ENCODE data around the gene DDR2.
"Not testable (repeated sequence)": the region's sequence is repeated elsewhere in the genome, so short reads cannot be mapped to it uniquely, and the experiment has no call there.

Gene DDR2

DNA sequence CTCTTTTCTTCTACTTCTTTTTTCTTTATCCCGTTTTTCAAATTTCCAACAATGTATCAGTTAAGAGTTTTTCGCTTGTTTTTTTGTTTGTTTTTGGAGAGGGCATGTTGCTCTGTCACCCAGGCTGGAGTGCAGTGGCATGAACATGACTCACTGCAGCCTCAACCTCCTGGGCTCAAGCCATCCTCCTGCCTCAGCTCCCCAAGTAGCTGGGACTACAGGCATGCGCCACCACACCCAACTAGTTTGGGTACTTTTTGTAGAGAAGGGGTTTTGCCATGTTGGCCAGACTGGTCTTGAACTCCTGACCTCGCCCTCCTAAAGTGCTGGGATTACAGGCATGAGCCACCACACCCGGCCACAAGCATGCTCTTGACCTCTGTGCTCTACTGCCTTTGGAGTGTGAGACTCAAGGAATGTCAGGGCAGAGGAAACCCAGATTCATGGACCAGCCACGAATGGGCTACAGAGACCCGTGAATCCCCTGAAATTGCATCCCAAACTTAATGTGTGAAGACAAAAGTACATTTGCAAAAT is 93.1 kb downstream of the DDR2 start:
- no peak for DNase-seq (ENCODE audit: low spot score)

DNA sequence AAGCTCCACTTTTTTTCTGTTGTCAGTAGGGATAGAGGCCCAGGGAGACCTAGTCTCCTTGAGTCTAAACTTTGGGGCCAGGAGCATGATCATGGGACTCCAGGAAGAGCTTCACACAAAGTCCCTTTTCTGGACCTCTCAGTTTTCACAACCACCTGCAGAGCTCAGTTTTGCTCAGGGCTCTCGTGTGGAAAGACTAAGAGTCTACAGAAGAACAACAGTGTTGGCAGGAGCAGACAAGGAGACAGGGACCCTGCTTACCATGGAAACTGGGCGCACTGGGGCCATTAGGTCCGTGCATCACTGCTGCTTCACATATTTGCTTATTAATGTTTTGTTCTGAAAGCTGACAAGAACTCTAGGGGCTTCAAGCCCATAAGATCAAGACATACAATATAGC is 94.3 kb downstream of the DDR2 start:
- no peak for DNase-seq (ENCODE audit: low spot score)

DNA sequence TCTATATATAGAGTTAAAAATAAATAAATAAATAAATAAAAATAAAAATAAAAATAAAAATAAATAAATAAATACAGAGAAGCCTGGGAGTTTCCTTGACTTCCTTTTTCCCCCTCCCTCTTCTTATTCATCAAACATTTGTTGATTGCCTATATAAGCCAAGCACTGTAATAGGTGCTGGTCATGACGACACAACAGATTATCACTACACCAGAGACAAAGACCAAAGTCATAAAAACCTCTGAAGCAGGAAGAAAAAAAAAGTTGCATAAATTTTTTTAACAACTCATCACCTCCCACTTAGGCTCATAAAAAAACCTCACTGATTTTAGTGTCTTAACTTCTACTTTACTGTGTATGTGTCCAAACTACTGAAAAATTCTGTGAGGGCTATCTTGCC is 95.2 kb downstream of the DDR2 start:
- DNase-seq (ENCODE audit: low spot score), result not testable (repeated sequence)

DNA sequence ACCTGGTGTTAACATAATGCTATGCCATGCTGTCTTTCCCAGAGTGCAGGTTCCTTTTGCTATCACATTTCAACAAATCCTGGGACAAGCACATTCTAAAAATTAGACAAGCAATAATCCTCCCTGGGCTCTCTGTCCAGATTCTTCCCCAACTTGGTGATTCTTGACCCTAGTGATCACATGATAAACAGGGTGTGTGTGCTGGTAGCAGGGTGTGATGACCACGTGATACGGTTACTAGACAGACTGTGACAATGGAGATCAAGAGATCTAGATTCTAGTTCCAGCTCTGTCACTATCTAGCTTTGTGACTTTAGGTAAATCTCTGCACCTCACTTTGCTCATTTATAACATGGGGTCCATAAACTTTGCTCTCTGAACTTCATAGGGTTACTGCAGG is 96.3 kb downstream of the DDR2 start:
- DNase-seq (ENCODE audit: low spot score), result no peak

DNA sequence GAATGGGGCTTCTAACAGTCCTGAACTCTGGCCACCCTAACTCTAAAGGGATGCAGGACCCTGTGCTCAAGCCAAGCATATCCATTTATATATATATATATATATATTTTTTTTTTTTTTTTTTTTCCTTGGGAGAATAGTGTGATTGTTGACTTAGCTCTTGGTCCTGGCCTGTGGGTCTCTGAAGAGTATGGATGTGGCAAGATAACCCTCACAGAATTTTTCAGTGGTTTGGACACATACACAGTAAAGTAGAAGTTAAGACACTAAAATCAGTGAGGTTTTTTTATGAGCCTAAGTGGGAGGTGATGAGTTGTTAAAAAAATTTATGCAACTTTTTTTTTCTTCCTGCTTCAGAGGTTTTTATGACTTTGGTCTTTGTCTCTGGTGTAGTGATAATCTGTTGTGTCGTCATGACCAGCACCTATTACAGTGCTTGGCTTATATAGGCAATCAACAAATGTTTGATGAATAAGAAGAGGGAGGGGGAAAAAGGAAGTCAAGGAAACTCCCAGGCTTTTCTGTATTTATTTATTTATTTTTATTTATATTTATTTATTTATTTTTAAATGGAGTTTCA is 97.0 kb downstream of the DDR2 start:
- not testable (repeated sequence) for DNase-seq (ENCODE audit: low spot score)

DNA sequence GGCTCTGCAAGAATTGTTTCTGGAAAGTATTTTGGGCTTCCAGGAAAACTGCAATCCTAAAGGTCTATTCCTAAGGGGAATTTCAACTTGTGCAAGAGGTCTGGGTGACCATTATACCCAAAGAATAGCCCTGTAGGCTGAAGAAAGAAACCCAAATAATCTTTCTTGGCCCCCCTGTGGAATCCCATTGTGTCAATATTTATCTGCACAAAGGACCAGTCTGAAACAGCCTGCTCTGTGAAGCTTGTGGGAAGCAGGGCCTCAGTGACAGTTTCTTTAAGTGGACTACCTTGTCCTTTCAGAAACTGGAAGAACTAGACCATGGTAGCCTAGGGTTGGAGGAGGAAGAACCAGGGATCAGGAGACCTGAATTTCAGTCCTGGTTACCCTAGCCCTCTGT is 99.8 kb downstream of the DDR2 start:
- no peak for DNase-seq (ENCODE audit: low spot score)

DNA sequence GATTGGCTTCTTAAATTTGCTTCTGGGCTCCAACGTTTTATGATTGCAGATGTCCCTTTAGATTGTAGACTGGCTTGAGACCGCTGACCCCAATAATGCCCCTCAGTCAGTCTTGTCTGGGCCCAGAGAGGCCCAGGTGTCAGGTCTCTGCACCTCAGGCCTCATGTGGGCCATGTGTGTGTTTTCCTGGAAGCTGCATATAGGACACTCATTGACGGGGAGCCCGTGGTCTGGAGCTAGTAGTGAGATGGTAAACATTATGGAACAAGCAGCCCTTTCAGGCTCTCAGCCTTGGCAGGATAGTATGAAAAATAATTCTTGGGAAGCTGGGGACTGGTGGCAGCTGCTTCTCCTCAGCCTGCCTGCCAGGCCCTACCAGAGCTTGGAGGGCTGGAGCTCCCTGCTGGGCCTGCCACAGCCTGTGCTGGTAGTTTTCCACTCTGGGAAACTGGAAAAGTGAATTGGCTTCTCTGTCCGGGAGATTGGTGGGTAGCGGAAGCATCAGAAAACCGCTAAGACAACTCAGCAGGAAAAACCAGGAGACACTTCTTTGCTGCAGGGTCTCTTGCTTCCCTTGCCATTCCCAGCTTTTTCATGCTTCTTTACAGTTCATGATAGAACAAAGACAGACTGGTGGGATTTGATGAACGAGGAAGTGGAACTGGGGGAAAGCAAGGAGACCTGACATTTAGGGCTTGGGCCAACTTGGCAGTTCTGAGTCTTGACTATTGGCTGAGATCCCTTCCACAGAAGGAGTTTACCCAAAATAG is 100.5 kb downstream of the DDR2 start:
- DNase-seq (ENCODE audit: low spot score), result no peak

DNA sequence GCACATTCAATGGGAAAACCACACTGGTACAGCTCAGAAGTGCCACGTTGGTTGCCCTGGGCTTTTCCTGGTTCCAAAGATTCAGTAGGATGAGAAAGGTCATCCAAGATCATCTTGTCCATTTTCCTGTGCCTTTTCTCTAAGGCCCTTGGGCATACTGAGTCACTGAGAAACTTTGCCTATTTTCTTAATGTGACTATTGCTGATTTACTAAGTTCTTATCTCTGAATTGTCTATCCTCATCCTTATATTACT is 101.0 kb downstream of the DDR2 start:
- no peak for DNase-seq (ENCODE audit: low spot score)

DNA sequence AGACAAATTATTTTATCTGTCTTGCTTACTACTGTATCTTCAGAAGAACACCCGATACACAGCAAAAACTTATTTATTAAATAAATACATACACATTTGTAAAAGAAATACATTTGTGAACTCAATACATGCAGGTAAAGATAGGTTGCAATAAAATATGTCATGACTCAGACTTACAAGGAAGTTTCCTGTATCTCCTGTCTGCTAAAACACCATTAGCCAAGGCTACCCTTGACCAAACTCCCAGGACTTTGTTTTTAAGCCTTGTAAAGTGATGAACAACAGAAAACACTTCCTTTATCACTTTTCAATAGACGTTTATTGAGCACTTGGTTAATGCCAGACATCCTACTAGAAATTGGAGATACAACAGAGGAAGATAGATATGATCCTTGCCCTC is 101.8 kb downstream of the DDR2 start:
- no peak for DNase-seq (ENCODE audit: low spot score)

DNA sequence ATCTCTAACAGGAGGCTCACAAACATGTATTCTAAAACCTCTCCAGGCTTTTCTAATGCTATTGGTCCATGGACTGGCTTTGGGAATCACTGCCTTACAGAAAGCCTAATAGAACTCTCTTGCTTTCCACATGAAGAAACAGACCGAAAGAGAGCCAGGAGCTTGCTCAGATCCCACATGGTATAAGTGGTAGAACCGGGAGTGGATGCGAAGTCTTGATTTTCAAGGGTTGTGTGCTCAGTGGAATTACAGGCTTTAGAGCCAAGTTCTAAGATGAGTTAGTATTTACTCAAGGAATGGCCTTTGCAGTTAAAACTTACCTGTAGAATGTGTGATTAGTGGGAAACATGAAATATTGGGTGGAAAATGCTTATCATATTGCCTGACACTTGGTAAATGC is 103.9 kb downstream of the DDR2 start:
- no peak for DNase-seq (ENCODE audit: low spot score)

DNA sequence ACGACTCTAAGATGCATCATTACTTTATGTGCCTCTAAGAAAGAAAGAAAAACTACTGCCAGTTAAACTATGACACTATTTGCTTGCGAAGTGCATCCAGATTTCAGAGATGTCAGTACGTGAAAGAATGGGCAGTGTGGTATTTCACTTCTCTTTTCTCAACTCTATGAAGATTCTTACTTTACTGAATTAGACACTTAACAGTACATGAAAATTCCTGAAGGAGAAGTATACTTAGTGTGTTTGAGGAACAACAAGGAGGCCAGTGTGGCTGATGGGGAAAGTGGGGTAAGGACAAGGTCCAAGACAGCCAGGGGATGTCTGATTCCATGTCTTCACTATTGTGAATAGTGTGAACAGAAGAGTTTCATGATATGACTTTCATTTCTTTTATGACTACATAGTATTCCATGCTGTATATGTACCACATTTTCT is 104.4 kb downstream of the DDR2 start:
- no peak for DNase-seq (ENCODE audit: low spot score)

DNA sequence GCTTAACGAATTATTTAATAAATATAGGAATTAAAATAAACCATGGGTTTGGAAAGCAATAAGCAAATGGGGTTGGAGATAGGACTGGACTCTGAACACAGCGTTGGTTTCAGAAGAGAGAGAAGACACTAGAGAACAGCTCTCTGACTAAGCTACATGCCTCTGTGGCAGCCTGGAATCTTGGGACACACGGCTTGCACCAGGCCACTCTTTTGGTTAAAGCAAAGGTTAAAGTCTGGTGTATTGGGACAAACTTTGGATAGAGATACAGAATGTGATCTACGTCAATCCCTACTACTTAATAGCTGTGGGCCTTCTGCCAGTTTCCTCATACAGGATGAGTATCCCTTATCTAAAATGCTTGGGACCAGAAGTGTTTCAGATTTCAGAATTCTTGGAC is 108.5 kb downstream of the DDR2 start:
- DNase-seq (ENCODE audit: low spot score), result no peak

DNA sequence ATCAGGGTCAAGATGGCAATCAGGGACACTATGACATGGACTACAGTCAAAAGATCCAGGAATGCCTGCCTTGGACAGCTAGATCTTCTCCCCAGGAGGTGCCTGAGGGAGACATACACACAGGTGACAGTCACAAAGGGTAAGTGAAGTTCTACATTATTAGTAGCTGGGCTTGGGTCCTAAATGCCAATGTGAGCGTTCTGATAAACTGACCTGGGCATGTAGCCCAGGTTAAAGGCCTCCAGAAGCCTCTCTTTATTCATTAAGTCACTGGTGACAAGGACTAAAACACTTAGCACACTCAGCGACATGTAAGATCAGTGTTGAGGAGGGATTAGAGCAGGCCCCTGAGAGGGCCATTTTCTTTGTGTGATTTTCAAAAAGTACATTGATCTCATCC is 109.3 kb downstream of the DDR2 start:
- no peak for DNase-seq (ENCODE audit: low spot score)

DNA sequence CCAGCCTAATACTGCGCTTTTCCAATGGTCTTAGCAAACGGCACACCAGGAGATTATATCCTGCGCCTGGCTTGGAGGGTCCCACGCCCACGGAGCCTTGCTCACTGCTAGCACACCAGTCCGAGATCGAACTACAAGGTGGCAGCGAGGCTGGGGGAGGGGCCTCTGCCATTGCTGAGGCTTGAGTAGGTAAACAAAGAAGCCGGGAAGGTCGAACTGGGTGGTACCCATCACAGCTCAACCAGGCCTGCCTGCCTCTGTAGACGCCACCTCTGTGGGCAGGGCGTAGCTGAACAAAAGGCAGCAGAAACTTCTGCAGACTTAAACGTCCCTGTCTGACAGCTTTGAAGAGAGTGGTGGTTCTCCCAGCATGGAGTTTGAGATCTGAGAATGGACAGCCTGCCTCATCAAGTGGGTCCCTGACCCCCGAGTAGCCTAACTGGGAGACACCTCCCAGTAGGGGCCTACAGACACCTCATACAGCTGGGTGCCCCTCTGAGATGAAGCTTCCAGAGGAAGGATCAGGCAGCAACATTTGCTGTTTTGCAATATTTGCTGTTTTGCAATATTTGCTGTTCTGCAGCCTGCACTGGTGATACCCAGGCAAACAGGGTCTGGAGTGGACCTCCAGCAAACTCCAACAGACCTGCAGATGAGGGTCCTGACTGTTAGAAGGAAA is 114.1 kb downstream of the DDR2 start:
- not testable (repeated sequence) for DNase-seq (ENCODE audit: low spot score)

DNA sequence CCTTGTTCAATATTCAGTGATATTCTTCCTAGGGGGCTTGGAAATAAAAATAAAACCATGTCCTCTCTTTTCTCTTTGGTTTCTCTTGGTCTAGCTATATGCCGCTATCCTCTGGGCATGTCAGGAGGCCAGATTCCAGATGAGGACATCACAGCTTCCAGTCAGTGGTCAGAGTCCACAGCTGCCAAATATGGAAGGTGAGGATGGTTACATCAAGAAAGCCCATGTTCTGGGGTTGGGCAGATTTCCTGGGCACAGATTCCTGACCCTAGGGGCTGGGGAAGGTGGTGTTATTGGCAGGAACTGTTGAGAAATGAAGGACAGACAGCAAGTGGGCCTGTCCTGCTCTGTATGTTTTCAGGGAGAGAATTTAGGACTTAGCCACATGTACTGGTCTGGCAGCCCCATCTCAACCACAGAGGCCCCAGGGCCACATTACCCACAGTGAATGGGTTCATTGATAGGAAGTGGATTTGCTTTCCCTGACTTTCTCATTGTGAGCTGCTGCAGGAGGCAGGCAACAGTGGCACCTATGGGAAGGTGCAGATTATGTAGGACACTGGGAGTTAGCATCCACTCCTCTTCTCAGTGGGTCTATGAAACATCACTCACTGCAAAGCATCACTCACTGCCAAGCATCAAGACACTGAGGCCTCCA is 120.9 kb downstream of the DDR2 start:
- DNase-seq (ENCODE audit: low spot score), result no peak

DNA sequence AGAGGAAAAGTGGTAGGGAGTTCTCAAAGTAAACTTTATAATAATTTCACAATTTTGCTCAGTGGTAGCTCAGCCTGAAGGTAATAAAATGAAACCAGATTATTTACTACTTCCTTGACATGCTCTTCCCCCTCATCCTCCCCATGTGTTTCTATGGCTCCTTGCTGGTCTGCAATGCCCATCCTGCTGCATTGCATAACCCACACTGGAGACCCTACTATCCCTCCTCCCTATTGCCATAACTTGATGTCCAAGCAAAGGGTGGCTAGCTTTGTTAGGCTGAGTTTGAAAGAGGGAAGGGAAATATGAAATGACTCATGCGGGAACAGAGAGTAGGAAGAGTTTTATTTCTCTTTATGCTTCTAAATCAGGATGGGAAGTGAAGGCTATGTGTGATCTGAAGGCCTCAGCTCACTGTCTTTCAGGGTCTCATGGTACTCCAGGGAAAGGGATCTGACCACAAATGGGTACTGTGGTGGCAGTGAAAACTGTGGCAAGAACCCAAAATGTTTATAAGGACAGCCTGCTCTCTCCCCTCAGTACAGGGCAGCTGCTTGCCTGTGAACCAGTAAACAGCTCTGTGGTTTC is 121.8 kb downstream of the DDR2 start:
- no peak for DNase-seq (ENCODE audit: low spot score)

DNA sequence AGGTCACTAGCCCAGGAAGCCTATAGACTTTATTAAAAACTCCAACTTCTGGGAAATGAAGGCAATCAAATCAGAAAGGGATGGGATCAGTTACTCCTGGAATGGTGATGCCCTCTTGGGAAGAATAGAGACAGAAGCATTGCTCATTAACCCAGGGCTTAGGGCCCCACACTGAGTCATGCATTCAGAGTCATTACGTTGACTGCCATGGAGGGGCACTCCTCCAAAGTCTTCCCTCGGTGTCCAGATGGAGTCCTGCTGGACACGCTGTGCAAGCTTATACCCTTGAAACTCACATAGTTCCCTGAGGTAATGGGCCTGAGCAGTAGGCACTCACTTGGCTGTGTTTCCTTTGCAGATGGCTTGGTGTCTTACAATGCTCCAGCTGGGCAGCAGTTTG is 123.0 kb downstream of the DDR2 start:
- no peak for DNase-seq (ENCODE audit: low spot score)

DNA sequence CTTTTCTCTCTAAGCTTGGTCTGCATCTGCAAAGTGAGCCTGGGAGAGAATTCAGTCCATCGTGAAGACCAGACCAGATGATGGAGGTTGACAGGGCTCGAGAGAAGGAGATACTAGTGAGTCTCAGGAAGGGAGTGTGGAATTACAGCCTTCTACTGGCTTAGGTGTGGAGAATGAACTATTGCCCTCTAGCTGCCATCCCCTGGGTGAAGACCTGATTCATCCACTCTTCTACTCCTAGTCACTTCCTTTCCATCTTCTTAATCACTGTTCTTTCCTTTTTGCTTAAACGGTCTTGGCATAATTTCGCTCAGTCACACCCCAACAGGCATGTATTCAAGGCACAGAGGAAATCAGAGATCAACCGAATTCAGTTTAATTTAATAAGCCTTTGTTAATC is 124.3 kb downstream of the DDR2 start:
- no peak for DNase-seq (ENCODE audit: low spot score)

DNA sequence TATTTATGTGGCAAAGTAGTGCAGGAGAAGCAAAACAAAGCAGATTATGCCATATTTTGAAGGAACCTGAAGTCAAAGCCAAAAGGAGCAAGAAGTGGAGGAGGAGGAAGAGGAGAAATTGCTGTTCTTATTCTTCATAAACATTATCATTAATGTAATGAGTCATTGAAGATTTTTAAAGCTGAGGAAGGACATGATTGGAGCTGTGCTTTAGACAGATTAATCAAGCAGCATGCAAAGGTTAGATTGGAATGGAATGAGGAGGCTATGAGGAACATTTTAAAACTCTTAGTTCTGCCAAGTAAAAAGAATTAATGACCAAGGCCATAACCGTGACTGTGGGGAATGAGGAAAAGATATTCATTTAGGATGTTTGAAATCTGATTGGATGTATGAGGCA is 125.2 kb downstream of the DDR2 start:
- DNase-seq (ENCODE audit: low spot score), result no peak

DNA sequence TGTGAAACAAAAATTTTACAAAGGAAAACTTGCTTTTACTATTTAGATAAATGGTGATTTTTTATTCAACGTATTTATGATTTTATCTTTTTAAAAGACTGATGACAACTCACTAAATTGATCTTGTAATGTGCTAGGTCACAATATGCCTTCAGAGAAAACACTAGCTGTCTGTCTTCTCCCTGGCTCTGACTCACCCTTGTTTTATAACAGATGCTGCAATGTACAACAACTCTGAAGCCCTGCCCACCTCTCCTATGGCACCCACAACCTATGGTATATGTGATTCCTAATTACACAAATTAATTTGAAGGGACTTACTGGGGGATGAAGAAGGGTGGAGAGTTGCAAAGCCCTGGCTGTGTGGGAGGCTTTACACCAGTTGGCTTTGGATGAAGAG is 133.5 kb downstream of the DDR2 start:
- DNase-seq (ENCODE audit: low spot score), result no peak

DNA sequence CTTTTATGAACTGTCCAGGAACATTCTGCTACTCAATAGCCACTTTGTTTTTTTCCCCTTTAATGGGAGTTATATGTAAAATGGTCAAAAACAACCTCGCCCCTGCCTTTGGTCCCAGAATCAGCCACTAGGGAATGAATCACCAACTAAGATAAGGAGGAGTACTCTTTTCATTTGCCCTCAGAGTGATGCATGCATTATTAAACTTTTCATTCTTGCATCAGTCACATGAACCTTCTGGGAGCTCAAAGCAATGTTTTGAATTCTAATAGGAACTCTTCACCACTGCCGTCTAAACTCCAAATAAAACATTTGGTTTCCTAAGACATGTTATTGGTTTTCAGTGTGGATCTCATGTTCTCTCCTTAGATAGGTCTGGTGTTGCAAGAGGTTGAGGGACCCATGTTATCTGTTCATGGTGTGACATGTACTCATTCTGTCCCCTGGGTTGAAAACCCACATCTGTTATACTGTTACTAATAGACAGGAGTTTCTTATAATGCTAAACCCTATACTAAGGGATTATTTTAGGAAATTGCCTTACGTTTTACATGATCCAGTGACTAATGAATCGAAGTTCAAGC is 140.4 kb downstream of the DDR2 start:
- DNase-seq (ENCODE audit: low spot score), result no peak

DNA sequence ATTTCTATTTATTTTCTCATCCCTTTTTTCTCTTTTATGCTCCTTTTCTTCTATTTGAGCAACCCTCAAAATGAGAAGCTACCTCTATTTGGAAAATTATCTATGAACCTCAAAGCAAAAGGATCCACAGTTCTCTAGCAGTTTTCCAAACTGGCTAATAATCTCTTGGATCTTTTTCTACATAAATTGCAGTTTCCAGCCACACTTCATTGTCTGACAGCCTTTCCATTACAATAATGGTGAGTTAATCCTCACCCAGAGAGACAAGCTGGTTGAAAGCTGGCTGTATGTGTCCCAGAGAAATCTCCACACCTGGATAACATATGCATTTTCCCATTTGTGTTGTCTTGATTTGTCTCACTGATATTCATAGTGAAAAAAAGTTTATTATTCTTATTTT is 141.7 kb downstream of the DDR2 start:
- DNase-seq (ENCODE audit: low spot score), result no peak

Data from hematopoietic multipotent progenitor cell treated with erythropoietin and hydrocortisone succinate and interleukin-3 and kit ligand, for 17 days (in vitro differentiated cells).